Activated CD8-positive, alpha-beta memory T cell treated with anti-CD3 and anti-CD28 coated beads for 4 hours (primary cell): ENCODE results near the gene FAM229B.

Experiments used
- DNase-seq, 2 donors: peaks; one replicate each; pipeline ENCODE4 v3.0.0-alpha.2; 2020; ENCODE audit warnings: low read depth in 2 of 2

The FAM229B gene

DNA sequence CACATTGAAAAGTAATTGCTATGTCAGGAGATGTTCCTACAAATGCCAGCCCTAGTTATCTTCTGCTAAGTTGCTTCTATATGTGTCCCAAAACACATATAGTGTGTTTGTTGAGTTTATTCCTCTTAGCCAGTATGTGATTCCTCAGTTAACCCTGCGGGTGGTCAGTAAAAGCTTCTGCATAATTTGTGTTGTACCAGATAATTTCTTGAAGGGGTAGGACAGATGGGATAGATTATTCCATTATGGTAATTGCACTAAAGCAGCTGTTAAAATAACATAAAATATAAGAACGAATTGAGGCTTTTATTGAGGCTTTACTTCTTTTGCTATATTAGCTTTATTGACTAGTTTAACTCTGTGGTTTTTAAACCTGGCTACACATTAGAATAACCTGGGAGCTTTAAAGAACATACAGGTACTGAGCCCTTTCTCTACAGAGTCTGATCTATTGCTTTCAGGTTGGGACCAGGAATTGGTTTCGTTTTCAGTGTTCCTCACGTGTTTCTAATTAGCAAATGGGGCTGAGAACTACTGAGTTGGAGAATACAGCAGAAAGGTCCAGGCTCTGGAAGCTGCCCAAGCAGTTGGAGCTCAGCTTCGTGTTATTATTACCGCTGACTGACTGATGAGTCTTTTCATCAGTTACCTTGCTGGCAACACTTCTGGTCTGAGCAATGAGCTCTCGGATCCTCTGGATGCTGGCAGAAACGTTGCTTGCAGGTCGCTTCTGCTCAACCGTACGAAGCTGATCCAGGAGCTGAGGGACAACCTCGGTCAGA is 56.9 kb downstream of the FAM229B start:
- DNase-seq = no peak

DNA sequence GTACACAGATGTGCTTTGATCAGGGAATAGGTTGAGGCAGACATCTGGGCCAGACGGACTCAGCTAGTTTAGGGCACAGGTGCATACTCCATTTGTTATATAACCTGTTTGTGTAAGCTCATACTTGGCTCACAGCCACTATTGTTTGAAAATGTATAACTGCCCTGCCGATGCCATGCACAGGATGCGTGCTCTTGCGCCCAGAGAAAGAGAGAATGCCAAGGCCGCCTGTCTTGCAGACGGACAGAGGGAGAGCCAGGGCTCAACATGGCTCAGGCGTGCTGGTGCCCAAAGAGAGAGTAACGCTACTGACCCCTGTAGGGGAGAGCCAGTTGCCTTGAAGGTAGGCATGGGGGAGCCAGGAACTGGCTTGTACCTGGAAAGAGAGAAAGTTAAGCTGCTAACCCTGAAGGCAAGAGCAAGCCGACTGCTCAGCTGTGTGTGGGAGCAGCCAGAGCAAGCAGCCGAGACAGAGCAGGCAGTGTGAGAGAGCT is 57.7 kb downstream of the FAM229B start:
- DNase-seq = no peak

DNA sequence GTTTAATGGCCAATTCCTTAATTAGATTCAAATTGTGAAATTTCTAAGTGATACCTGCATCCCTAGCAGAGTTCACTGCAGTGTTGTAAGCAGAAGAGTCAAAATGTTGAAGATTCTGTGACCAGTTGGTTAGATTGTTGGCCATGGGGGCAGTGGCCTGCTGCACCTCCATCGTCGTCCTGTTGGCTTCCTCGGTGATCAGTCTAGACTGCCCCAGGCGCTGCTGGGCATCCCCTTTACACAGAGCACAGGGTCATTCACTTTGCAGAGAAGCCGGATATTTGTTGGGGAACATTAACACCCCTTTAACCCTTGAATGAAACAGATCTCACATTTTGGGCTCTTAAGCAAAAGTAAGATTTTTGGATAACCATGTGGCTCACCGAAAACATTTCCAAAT is 60.7 kb downstream of the FAM229B start:
- DNase-seq = no peak

DNA sequence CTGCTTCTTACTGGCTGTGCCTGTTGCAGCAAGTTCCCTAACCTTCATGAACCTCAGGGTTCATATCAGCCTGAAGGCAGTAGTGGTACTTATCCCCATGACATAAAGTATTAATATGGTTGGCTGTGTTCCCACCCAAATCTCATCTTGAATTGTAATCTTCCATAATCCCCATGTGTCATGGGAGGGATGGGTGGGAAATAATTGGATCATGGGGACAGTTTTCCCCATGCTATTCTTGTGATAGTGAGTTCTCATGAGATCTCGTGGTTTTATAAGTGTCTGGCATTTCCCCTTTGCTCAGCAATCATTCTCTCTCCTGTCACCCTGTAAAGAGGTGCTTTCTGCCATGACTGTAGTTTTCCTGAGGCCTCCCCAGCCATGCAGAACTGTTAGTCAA is 61.8 kb downstream of the FAM229B start:
- no peak for DNase-seq

DNA sequence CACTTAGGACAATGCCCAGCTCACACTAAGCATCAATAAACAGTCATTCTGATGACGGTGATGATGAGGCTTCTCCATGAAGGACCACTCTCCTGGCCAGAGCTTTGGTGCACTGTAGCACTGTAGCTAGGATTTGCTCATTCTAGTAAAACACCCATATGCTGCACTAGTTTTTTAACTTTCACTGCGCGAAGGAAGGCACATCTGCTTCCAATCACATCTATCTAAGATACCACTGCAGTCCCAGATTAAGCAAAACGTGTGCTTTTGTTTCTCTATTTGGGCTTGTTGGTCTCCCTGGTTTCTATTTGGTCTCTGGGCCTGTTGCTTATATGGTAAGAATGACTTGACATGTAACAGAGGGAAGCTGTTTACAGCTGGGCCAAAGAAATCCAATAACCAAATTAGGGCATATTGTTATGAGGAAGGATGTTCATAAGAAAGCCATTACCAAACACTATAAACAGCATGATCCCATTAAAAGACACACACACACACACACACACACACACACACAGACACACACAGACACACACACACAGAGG is 62.4 kb downstream of the FAM229B start:
- no peak for DNase-seq

DNA sequence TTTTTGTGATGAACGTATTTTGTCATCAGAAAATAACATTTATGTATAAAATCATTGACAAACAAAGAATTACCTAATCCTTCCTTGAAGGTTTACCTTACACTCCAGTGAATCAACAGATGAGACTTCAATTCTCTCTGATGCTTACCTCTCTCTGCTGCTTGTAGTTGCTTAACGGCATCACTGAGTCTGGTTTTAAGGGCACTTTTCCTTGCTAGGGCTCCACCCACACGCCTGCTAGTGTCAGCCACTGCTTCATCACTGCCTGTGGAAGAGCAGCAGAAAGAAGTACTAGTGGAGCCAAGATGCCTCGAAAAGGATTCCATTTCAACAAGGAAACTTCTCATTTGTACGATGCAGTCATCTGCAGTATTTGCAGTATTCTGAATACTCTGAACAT is 63.0 kb downstream of the FAM229B start:
- DNase-seq = no peak
